Measurements from ENCODE around the gene DSTYK. TPM values are rescaled to one million over a fixed set of nuclear protein-coding genes. Genes with fewer than 3 reads are reported as not detected.

Gene DSTYK
- total RNA-seq, 1 experiment from 2014 or later = 11.3 TPM

- intact Hi-C loops (cut with micrococcal nuclease; ENCODE audit: unreplicated experiment) (no loop called here), in situ Hi-C loops (cut with HindIII; ENCODE audit: low pct_unique_long_range_greater_than_20kb, low sequenced_read_pairs) (no loop called here)
- ATAC-seq (no peak), DNase-seq (ENCODE audit: low read depth, low spot score) (no peak)
- CTCF ChIA-PET = interaction anchor here (0.5 kb wide), 1 partner anchor 816 kb away, joined by 3 read pairs; no protein-coding TSS in a partner anchor
- TF ChIP-seq, protein P1, sequence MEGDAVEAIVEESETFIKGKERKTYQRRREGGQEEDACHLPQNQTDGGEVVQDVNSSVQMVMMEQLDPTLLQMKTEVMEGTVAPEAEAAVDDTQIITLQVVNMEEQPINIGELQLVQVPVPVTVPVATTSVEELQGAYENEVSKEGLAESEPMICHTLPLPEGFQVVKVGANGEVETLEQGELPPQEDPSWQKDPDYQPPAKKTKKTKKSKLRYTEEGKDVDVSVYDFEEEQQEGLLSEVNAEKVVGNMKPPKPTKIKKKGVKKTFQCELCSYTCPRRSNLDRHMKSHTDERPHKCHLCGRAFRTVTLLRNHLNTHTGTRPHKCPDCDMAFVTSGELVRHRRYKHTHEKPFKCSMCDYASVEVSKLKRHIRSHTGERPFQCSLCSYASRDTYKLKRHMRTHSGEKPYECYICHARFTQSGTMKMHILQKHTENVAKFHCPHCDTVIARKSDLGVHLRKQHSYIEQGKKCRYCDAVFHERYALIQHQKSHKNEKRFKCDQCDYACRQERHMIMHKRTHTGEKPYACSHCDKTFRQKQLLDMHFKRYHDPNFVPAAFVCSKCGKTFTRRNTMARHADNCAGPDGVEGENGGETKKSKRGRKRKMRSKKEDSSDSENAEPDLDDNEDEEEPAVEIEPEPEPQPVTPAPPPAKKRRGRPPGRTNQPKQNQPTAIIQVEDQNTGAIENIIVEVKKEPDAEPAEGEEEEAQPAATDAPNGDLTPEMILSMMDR (IDR thresholded peaks at IDR 0.05) = no peak
- TF ChIP-seq POLR2AphosphoS5 (IDR thresholded peaks at IDR 0.05; ENCODE audit: low read depth, low read length) = no peak
- POLR2A ChIA-PET = interaction anchor here (0.6 kb wide), 1 partner anchor 45 kb away, joined by 4 read pairs; no protein-coding TSS in a partner anchor
- no TSS peak for BruUV-seq (replicated peaks)
- Histone ChIP-seq H3K36me3 (ENCODE audit: control insufficient read depth, insufficient read depth, low read length) (no peaks in the 10 kb centered on the region), H3K4me1 (ENCODE audit: control insufficient read depth, insufficient read depth, low read length) (no peaks in the 10 kb centered on the region), H3K27ac (ENCODE audit: low read length) (no peak overlapping the region), H3K9me3 (ENCODE audit: control insufficient read depth, insufficient read depth, low read depth, low read length) (no peaks in the 10 kb centered on the region), H3K27me3 (ENCODE audit: control insufficient read depth, insufficient read depth, low read length) (no peaks in the 10 kb centered on the region), H3K4me3 (ENCODE audit: low read depth in 2 of 2, low read length in 2 of 2) (no peak overlapping the region)
Observed at GRCh38 chr1:205247130-205247921, 35.8 kb upstream of the DSTYK start.

DNA sequence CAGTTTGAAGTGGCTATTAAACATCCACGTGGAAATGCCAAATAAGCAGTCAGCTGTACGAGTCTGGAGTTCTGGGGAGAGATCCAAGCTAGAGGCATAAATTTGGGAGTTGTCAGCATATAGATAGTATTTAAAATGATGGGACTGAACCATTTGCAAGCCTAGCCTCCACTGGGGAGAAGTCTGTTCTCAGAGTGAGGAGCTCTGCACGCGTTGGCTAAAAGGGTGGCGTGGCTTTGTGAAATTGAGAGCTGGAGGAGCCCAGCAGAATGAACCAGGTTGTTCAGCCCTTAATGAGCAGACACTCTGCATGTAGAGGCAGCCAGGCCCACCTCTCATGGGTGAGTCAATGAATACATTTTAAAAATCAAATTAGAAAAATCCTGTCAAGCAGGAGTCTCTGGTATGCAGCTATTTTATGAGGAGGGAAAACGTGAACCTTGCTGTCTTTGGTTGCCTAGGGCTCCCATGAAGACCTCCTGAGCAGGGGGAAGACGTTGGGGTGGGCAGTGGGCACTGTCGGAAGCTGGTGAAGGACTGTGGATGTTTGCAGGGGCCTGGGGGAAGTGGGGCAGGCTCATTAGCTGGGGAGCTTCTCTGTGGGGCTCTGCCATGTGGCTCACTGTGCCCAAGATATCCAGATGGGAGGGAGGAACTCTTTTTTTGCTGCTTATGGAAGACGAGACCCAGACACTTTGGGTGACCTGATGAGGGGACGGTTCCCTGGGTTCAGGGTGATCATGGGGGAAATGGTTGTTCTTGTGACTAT is 35.0 kb upstream of the DSTYK start:
- CTCF ChIA-PET = interaction anchor here (0.7 kb wide), 1 partner anchor 425 kb away, joined by 14 read pairs; no protein-coding TSS in a partner anchor
- DNase-seq (ENCODE audit: low read depth, low spot score) (no peak), ATAC-seq (no peak)
- Histone ChIP-seq H3K27me3 (ENCODE audit: control insufficient read depth, insufficient read depth, low read length) (no peaks in the 10 kb centered on the region), H3K4me1 (ENCODE audit: control insufficient read depth, insufficient read depth, low read length) (no peaks in the 10 kb centered on the region), H3K9me3 (ENCODE audit: control insufficient read depth, insufficient read depth, low read depth, low read length) (no peaks in the 10 kb centered on the region), H3K27ac (ENCODE audit: low read length) (no peak overlapping the region), H3K4me3 (ENCODE audit: low read depth in 2 of 2, low read length in 2 of 2) (no peak overlapping the region), H3K36me3 (ENCODE audit: control insufficient read depth, insufficient read depth, low read length) (no peaks in the 10 kb centered on the region)
- POLR2A ChIA-PET = interaction anchor here (0.6 kb wide), 2 partner anchors 46 to 48 kb away, joined by 3 to 4 read pairs; no protein-coding TSS in a partner anchor
- TF ChIP-seq, protein P1 (IDR thresholded peaks at IDR 0.05) = no peak
- TF ChIP-seq SIN3A (IDR thresholded peaks at IDR 0.05; ENCODE audit: borderline replicate concordance, insufficient read depth, low read depth, low read length) (no peak), POLR2AphosphoS5 (IDR thresholded peaks at IDR 0.05; ENCODE audit: low read depth, low read length) (no peak), REST (IDR thresholded peaks at IDR 0.05; ENCODE audit: insufficient read depth in 1 of 2, low read depth in 2 of 2, low read length in 1 of 2) (no peak), TCF7L2 (IDR thresholded peaks at IDR 0.05; ENCODE audit: low read depth, low read length) (no peak)
- intact Hi-C loops (cut with micrococcal nuclease; ENCODE audit: unreplicated experiment) = no loop called here
- in situ Hi-C loops (cut with HindIII; ENCODE audit: low pct_unique_long_range_greater_than_20kb, low sequenced_read_pairs) = no loop called here
- BruUV-seq (replicated peaks) = no TSS peak
